ENCODE measurements around the gene CLCN2. TPM values are rescaled to one million over a fixed set of nuclear protein-coding genes. Genes with fewer than 3 reads are reported as not detected.

CLCN2 gene
- total and polyA plus RNA-seq, 2 donors = 0.85 to 7.0 TPM

- peaks cover 35 to 42% of the 10 kb centered on the region in 2 donors for H3K36me3 ChIP-seq (ENCODE audit: control insufficient read depth in 2 of 2, insufficient read depth in 2 of 2, low read length in 1 of 2)
- H3K9me3 ChIP-seq (ENCODE audit: control insufficient read depth in 2 of 2, insufficient read depth in 1 of 2, low read length in 1 of 2) = no peaks in the 10 kb centered on the region
- peaks cover 9 to 29% of the 10 kb centered on the region in 2 donors for H3K4me1 ChIP-seq (ENCODE audit: control insufficient read depth in 2 of 2, insufficient read depth in 2 of 2, low read length in 2 of 2)
- peak; percentile 37 to 87 (median 73) for DNase-seq (ENCODE audit: low read depth in 6 of 9, low spot score in 9 of 9)
- 2% methylated on average over 77 of the region's 77 CpGs for WGBS
- H3K27ac ChIP-seq (ENCODE audit: low read depth in 1 of 2, low read length in 1 of 2) = peak overlapping the region; percentile 84 to 93
- H3K27me3 ChIP-seq (ENCODE audit: control insufficient read depth in 2 of 2, insufficient read depth in 1 of 2, low read length in 1 of 2) = peaks cover 0 to 37% of the 10 kb centered on the region in 2 donors
- peak overlapping the region; percentile 60 to 91 for H3K4me3 ChIP-seq (ENCODE audit: low read length in 2 of 2)
Observed at GRCh38 chr3:184335661-184336546, 25.5 kb downstream of the CLCN2 start.

- Histone ChIP-seq H3K36me3 (ENCODE audit: control insufficient read depth in 2 of 2, insufficient read depth in 2 of 2, low read length in 1 of 2) (peaks cover 38 to 47% of the 10 kb centered on the region in 2 donors), H3K27ac (ENCODE audit: low read depth in 1 of 2, low read length in 1 of 2) (peak overlapping the region; percentile 84 to 93), H3K9me3 (ENCODE audit: control insufficient read depth in 2 of 2, insufficient read depth in 1 of 2, low read length in 1 of 2) (no peaks in the 10 kb centered on the region), H3K27me3 (ENCODE audit: control insufficient read depth in 2 of 2, insufficient read depth in 1 of 2, low read length in 1 of 2) (peaks cover 0 to 37% of the 10 kb centered on the region in 2 donors), H3K4me1 (ENCODE audit: control insufficient read depth in 2 of 2, insufficient read depth in 2 of 2, low read length in 2 of 2) (peaks cover 9 to 29% of the 10 kb centered on the region in 2 donors), H3K4me3 (ENCODE audit: low read length in 2 of 2) (peak overlapping the region; percentile 60 to 91)
- WGBS = 82% methylated on average over 4 of the region's 4 CpGs
- no peak for DNase-seq (ENCODE audit: low read depth in 6 of 9, low spot score in 9 of 9)
Observed at GRCh38 chr3:184335291-184335660, 26.1 kb downstream of the CLCN2 start.

GRCh38 chr3:184334470-184335158, 26.8 kb downstream of the CLCN2 start:
- no peak for DNase-seq (ENCODE audit: low read depth in 6 of 9, low spot score in 9 of 9)
- Histone ChIP-seq H3K27ac (ENCODE audit: low read depth in 1 of 2, low read length in 1 of 2) (no peak overlapping the region), H3K9me3 (ENCODE audit: control insufficient read depth in 2 of 2, insufficient read depth in 1 of 2, low read length in 1 of 2) (no peaks in the 10 kb centered on the region), H3K4me3 (ENCODE audit: low read length in 2 of 2) (no peak overlapping the region), H3K27me3 (ENCODE audit: control insufficient read depth in 2 of 2, insufficient read depth in 1 of 2, low read length in 1 of 2) (peaks cover 0 to 36% of the 10 kb centered on the region in 2 donors), H3K36me3 (ENCODE audit: control insufficient read depth in 2 of 2, insufficient read depth in 2 of 2, low read length in 1 of 2) (peaks cover 38 to 52% of the 10 kb centered on the region in 2 donors), H3K4me1 (ENCODE audit: control insufficient read depth in 2 of 2, insufficient read depth in 2 of 2, low read length in 2 of 2) (peaks cover 9 to 29% of the 10 kb centered on the region in 2 donors)
- 96% methylated on average over 15 of the region's 15 CpGs for WGBS

- peaks cover 9 to 25% of the 10 kb centered on the region in 2 donors for H3K4me1 ChIP-seq (ENCODE audit: control insufficient read depth in 2 of 2, insufficient read depth in 2 of 2, low read length in 2 of 2)
- WGBS = 81% methylated on average over 3 of the region's 3 CpGs
- H3K27me3 ChIP-seq (ENCODE audit: control insufficient read depth in 2 of 2, insufficient read depth in 1 of 2, low read length in 1 of 2) = peaks cover 0 to 27% of the 10 kb centered on the region in 2 donors
- H3K9me3 ChIP-seq (ENCODE audit: control insufficient read depth in 2 of 2, insufficient read depth in 1 of 2, low read length in 1 of 2) = no peaks in the 10 kb centered on the region
- H3K36me3 ChIP-seq (ENCODE audit: control insufficient read depth in 2 of 2, insufficient read depth in 2 of 2, low read length in 1 of 2) = peaks cover 43 to 61% of the 10 kb centered on the region in 2 donors
- no peak overlapping the region for H3K4me3 ChIP-seq (ENCODE audit: low read length in 2 of 2)
- no peak overlapping the region for H3K27ac ChIP-seq (ENCODE audit: low read depth in 1 of 2, low read length in 1 of 2)
- no peak for DNase-seq (ENCODE audit: low read depth in 6 of 9, low spot score in 9 of 9)
Observed at GRCh38 chr3:184333700-184334099, 27.7 kb downstream of the CLCN2 start.

GRCh38 chr3:184333190-184333589, 28.2 kb downstream of the CLCN2 start:
- H3K27me3 ChIP-seq (ENCODE audit: control insufficient read depth in 2 of 2, insufficient read depth in 1 of 2, low read length in 1 of 2) = peaks cover 0 to 22% of the 10 kb centered on the region in 2 donors
- no peak overlapping the region for H3K4me3 ChIP-seq (ENCODE audit: low read length in 2 of 2)
- peaks cover 48 to 66% of the 10 kb centered on the region in 2 donors for H3K36me3 ChIP-seq (ENCODE audit: control insufficient read depth in 2 of 2, insufficient read depth in 2 of 2, low read length in 1 of 2)
- 98% methylated on average over 6 of the region's 6 CpGs for WGBS
- no peak overlapping the region for H3K27ac ChIP-seq (ENCODE audit: low read depth in 1 of 2, low read length in 1 of 2)
- no peaks in the 10 kb centered on the region for H3K9me3 ChIP-seq (ENCODE audit: control insufficient read depth in 2 of 2, insufficient read depth in 1 of 2, low read length in 1 of 2)
- peaks cover 9 to 20% of the 10 kb centered on the region in 2 donors for H3K4me1 ChIP-seq (ENCODE audit: control insufficient read depth in 2 of 2, insufficient read depth in 2 of 2, low read length in 2 of 2)
- no peak for DNase-seq (ENCODE audit: low read depth in 6 of 9, low spot score in 9 of 9)

- peaks cover 9 to 18% of the 10 kb centered on the region in 2 donors for H3K4me1 ChIP-seq (ENCODE audit: control insufficient read depth in 2 of 2, insufficient read depth in 2 of 2, low read length in 2 of 2)
- H3K27ac ChIP-seq (ENCODE audit: low read depth in 1 of 2, low read length in 1 of 2) = no peak overlapping the region
Observed at GRCh38 chr3:184332370-184333090, 28.9 kb downstream of the CLCN2 start.

GRCh38 chr3:184328516-184328915, 32.9 kb downstream of the CLCN2 start:
- H3K4me1 ChIP-seq (ENCODE audit: control insufficient read depth in 2 of 2, insufficient read depth in 2 of 2, low read length in 2 of 2) = no peaks in the 10 kb centered on the region
- H3K9me3 ChIP-seq (ENCODE audit: control insufficient read depth in 2 of 2, insufficient read depth in 1 of 2, low read length in 1 of 2) = no peaks in the 10 kb centered on the region
- 47% methylated on average over 3 of the region's 3 CpGs for WGBS
- DNase-seq (ENCODE audit: low read depth in 6 of 9, low spot score in 9 of 9) = no peak
- no peak overlapping the region for H3K4me3 ChIP-seq (ENCODE audit: low read length in 2 of 2)
- H3K27me3 ChIP-seq (ENCODE audit: control insufficient read depth in 2 of 2, insufficient read depth in 1 of 2, low read length in 1 of 2) = no peaks in the 10 kb centered on the region
- peaks cover 83 to 95% of the 10 kb centered on the region in 2 donors for H3K36me3 ChIP-seq (ENCODE audit: control insufficient read depth in 2 of 2, insufficient read depth in 2 of 2, low read length in 1 of 2)
- H3K27ac ChIP-seq (ENCODE audit: low read depth in 1 of 2, low read length in 1 of 2) = no peak overlapping the region

More at GRCh38 chr3:184332370-184333090, 28.9 kb downstream of the CLCN2 start:
- Histone ChIP-seq H3K27me3 (ENCODE audit: control insufficient read depth in 2 of 2, insufficient read depth in 1 of 2, low read length in 1 of 2) (peaks cover 0 to 15% of the 10 kb centered on the region in 2 donors), H3K36me3 (ENCODE audit: control insufficient read depth in 2 of 2, insufficient read depth in 2 of 2, low read length in 1 of 2) (peaks cover 54 to 73% of the 10 kb centered on the region in 2 donors), H3K4me3 (ENCODE audit: low read length in 2 of 2) (no peak overlapping the region), H3K9me3 (ENCODE audit: control insufficient read depth in 2 of 2, insufficient read depth in 1 of 2, low read length in 1 of 2) (no peaks in the 10 kb centered on the region)
- DNase-seq (ENCODE audit: low read depth in 6 of 9, low spot score in 9 of 9) = no peak
- 97% methylated on average over 10 of the region's 10 CpGs for WGBS

- WGBS = 98% methylated on average over 21 of the region's 21 CpGs
Observed at GRCh38 chr3:184327171-184327570, 34.2 kb downstream of the CLCN2 start.

More at GRCh38 chr3:184327171-184327570, 34.2 kb downstream of the CLCN2 start:
- no peak for DNase-seq (ENCODE audit: low read depth in 6 of 9, low spot score in 9 of 9)
- Histone ChIP-seq H3K27ac (ENCODE audit: low read depth in 1 of 2, low read length in 1 of 2) (no peak overlapping the region), H3K27me3 (ENCODE audit: control insufficient read depth in 2 of 2, insufficient read depth in 1 of 2, low read length in 1 of 2) (no peaks in the 10 kb centered on the region), H3K4me3 (ENCODE audit: low read length in 2 of 2) (no peak overlapping the region), H3K4me1 (ENCODE audit: control insufficient read depth in 2 of 2, insufficient read depth in 2 of 2, low read length in 2 of 2) (no peaks in the 10 kb centered on the region), H3K36me3 (ENCODE audit: control insufficient read depth in 2 of 2, insufficient read depth in 2 of 2, low read length in 1 of 2) (peaks cover 85 to 96% of the 10 kb centered on the region in 2 donors), H3K9me3 (ENCODE audit: control insufficient read depth in 2 of 2, insufficient read depth in 1 of 2, low read length in 1 of 2) (no peaks in the 10 kb centered on the region)
